Right atrium auricular region (tissue), 2 donors: ENCODE measurements around the gene ZNF491. TPM values are rescaled to one million over a fixed set of nuclear protein-coding genes. Genes with fewer than 3 reads are reported as not detected.

Experiments
- DNase-seq: peaks from one replicate; pipeline ENCODE4 v3.0.0-alpha.2; 2019; ENCODE audit warnings: low spot score
- H3K27ac ChIP-seq, 2 donors: fragments of 200-600 bp; sonication (generic); 1 replicate in 1 of 2; 2 replicates in 1 of 2; pipeline ENCODE4 v1.5.1; 2016 to 2019
- H3K27me3 ChIP-seq, 2 donors: fragments of 200-600 bp; sonication (generic); one replicate each; pipeline versions ENCODE4 v1.5.1 to v1.6.0; 2017 to 2019
- H3K36me3 ChIP-seq: fragments of 200-600 bp; sonication (generic); one replicate; pipeline ENCODE4 v1.5.1; 2016
- H3K4me1 ChIP-seq, 2 donors: fragments of 200-600 bp; sonication (generic); one replicate each; pipeline versions ENCODE4 v1.5.1 to v1.6.0; 2017 to 2019
- H3K4me3 ChIP-seq, 2 donors: fragments of 200-600 bp; sonication (generic); 1 replicate in 1 of 2; 2 replicates in 1 of 2; pipeline ENCODE4 v1.5.1; 2017 to 2019; ENCODE audit warnings: mild to moderate bottlenecking in 1 of 2, moderate library complexity in 1 of 2
- H3K9me3 ChIP-seq, 2 donors: fragments of 200-600 bp; sonication (generic); one replicate each; pipeline ENCODE4 v1.5.1; 2019
- total RNA-seq, 2 donors: library from RNA; depleted of rRNA; stranded (reverse); fragments of >200 nt; gene quantifications; one replicate each; pipeline ENCODE4 v1.1.0, GENCODE V29; 2016
- TF ChIP-seq, protein P1 (sequence below), 2 donors: fragments of 200-600 bp; sonication (generic); IDR thresholded peaks; one replicate each; pipeline ENCODE4 v1.5.1; 2019; ENCODE audit warnings: antibody characterized with exemption in 2 of 2

The ZNF491 gene
- total RNA-seq, 2 donors from 2014 or later, result 1.6 to 6.2 TPM

DNA sequence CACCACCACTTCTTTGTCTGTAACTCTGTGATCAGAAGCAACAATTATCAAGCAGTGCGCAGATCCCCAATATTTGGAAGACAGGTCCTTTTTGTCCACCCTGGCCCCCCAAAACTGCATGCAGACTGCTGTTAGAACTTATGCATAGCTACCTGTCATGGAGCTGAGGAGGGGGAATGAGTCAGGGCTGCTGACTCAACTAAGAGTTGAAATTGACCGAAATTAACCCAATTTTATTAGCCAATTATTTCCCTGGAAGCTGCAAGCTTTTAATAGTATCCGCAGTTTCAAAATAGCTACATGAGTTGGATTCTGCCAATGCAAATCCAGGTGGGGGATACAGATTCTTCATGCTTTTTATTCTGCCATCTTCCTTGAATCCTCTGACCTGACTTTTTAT, 14.0 kb upstream of the ZNF491 start:
- H3K27me3 ChIP-seq, result no peaks in the 10 kb centered on the region
- H3K4me1 ChIP-seq, result no peaks in the 10 kb centered on the region
- peaks cover 32% of the 10 kb centered on the region for H3K36me3 ChIP-seq
- H3K9me3 ChIP-seq, result peaks cover 42 to 88% of the 10 kb centered on the region in 2 donors
- H3K4me3 ChIP-seq, result no peak overlapping the region
- H3K27ac ChIP-seq, result no peak overlapping the region
- DNase-seq, result no peak
- TF ChIP-seq, protein P1, sequence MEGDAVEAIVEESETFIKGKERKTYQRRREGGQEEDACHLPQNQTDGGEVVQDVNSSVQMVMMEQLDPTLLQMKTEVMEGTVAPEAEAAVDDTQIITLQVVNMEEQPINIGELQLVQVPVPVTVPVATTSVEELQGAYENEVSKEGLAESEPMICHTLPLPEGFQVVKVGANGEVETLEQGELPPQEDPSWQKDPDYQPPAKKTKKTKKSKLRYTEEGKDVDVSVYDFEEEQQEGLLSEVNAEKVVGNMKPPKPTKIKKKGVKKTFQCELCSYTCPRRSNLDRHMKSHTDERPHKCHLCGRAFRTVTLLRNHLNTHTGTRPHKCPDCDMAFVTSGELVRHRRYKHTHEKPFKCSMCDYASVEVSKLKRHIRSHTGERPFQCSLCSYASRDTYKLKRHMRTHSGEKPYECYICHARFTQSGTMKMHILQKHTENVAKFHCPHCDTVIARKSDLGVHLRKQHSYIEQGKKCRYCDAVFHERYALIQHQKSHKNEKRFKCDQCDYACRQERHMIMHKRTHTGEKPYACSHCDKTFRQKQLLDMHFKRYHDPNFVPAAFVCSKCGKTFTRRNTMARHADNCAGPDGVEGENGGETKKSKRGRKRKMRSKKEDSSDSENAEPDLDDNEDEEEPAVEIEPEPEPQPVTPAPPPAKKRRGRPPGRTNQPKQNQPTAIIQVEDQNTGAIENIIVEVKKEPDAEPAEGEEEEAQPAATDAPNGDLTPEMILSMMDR (IDR thresholded peaks at IDR 0.05), result no peak

DNA sequence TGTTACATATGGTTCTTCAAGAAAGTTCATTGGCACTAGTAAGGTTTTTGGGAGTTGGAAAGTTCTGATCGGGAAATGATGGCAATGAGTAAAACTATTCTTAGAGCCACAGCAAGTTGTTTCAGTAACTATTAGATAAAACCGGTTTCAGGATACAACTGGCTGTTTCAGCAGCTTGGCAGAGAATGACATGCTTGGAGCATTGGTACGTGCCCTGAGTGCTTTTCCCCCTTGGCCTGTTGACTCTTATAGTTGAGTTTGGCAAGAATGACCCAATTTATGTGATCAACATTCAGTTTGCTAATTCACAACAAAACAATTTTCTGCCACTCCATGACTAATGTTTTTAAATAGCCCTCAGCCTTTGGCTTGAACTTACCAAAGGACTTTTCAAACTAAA, 10.8 kb upstream of the ZNF491 start:
- no peaks in the 10 kb centered on the region for H3K4me1 ChIP-seq
- H3K9me3 ChIP-seq, result peaks cover 14 to 63% of the 10 kb centered on the region in 2 donors
- no peak overlapping the region for H3K27ac ChIP-seq
- H3K4me3 ChIP-seq, result no peak overlapping the region
- peaks cover under 1% of the 10 kb centered on the region for H3K36me3 ChIP-seq
- TF ChIP-seq, protein P1 (IDR thresholded peaks at IDR 0.05), result no peak
- no peak for DNase-seq
- H3K27me3 ChIP-seq, result no peaks in the 10 kb centered on the region

GRCh38 chr19:11792942-11793341, 5.4 kb upstream of the ZNF491 start:
- peaks cover 0 to 20% of the 10 kb centered on the region in 2 donors for H3K9me3 ChIP-seq
- TF ChIP-seq, protein P1 (IDR thresholded peaks at IDR 0.05), result no peak
- H3K27me3 ChIP-seq, result no peaks in the 10 kb centered on the region
- H3K4me1 ChIP-seq, result peaks cover 0 to 10% of the 10 kb centered on the region in 2 donors
- no peak overlapping the region for H3K4me3 ChIP-seq
- no peak overlapping the region for H3K27ac ChIP-seq
- DNase-seq, result no peak
- H3K36me3 ChIP-seq, result no peaks in the 10 kb centered on the region

GRCh38 chr19:11797491-11797890, 832 bp upstream of the ZNF491 start:
- H3K4me1 ChIP-seq, result peaks cover 0 to 12% of the 10 kb centered on the region in 2 donors
- H3K27me3 ChIP-seq, result no peaks in the 10 kb centered on the region
- peak overlapping the region in 1 of 2 donors; percentile 87 for H3K27ac ChIP-seq
- DNase-seq, result peak; percentile 79
- no peaks in the 10 kb centered on the region for H3K36me3 ChIP-seq
- H3K9me3 ChIP-seq, result no peaks in the 10 kb centered on the region
- TF ChIP-seq, protein P1 (IDR thresholded peaks at IDR 0.05), result peak; percentile 88 to 92
- H3K4me3 ChIP-seq, result peak overlapping the region in 1 of 2 donors; percentile 81

GRCh38 chr19:11806354-11807098, 8.2 kb downstream of the ZNF491 start:
- no peak overlapping the region for H3K4me3 ChIP-seq
- DNase-seq, result no peak

More at GRCh38 chr19:11806354-11807098, 8.2 kb downstream of the ZNF491 start:
- TF ChIP-seq, protein P1 (IDR thresholded peaks at IDR 0.05), result no peak
- peaks cover 19% of the 10 kb centered on the region for H3K36me3 ChIP-seq
- no peaks in the 10 kb centered on the region for H3K27me3 ChIP-seq
- H3K9me3 ChIP-seq, result peaks cover 15 to 26% of the 10 kb centered on the region in 2 donors
- no peaks in the 10 kb centered on the region for H3K4me1 ChIP-seq
- H3K27ac ChIP-seq, result no peak overlapping the region
